NCI-H2171 treated with DMSO at 0.1 percent for 48 hours (cell line): Measurements from ENCODE around the gene PRAME.

Experiments used
- DNase-seq: peaks from one replicate; lab custom pipeline; 2025; lab: John Stamatoyannopoulos, UW

The PRAME gene

DNA sequence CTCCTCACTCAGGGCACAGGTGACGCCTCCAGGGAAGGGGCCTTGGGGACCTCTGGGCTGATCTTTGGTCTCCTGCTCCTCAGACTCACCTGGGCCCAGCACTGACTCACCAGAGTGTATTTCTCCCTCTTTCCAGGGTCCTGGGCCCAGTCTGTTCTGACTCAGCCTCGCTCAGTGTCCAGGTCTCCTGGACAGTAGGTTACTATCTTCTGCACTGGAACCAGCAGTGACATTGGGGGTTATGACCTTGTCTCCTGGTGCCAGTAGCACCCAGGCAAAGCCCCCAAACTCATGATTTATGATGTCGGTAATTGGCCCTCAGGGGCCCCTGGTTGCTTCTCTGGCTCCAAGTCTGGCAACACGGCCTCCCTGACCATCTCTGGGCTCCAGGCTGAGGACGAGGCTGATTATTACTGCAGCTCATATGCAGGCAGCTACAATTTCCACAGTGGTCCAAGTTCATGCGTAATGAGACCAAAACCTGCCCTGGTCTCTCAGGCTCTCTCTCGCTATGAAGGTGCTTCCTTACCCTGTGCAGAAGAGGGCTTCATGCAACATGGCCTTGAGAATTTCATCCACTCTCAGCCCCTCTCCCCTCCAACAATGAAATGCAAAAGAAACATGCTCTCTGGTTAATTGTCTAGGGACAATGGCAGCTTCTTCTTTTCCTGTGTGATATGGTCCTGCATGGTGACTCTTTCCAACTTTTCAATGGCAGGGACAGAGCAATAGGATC, 21.0 kb upstream of the PRAME start:
- no peak for DNase-seq

DNA sequence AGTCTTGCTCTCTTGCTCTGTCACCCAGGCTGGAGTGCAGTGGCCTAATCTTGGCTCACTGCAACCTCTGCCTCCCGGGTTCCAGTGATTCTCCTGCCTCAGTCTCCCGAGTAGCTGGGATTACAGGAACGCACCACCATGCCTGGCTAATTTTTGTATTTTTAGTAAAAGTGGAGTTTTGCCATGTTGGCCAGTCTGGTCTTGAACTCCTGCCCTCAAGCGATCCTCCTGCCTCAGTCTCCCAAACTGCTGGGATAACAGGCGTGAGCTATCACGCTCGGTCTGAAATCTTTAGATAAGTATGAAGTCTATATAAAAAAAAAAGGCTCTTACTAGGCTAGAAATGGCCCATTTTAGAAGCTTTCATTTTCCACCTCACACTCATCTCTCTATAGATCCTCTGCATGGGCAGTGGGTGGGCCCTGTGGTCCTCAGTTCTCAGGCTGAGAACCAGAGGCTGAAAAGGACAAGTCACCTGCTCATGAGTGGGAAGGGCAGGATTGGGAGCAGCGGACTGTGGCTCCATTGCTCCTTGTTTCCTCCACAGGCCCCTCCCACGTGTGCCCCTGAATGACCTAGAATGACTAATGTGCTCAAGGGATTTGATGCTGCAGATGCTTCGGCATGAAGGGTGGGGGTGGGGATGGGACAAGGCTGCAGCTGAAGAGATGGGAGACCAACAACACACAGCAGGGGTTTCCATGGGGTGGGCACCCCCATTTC, 19.8 kb upstream of the PRAME start:
- DNase-seq, result peak; percentile 60

DNA sequence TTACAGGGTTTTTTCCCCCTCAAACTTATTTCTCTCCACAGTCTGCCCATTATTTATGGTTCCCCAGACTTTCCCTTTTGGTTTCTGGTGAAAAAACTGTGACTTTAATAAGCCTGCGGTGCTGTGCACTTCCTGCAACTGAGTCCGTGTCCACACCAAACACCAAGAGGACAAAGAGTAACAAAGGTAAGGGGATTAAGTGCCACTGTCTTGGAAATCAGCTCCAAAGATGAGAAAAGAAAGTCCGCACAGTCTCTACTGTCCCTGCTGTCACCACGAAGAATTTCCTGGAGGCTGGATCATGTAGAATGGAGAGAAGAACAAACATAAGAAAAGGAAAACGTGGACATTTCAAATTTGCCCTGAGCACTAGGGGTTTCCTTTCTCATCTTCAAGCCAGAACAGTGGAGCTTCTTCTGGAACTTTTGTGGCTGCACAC, 17.9 kb upstream of the PRAME start:
- no peak for DNase-seq

DNA sequence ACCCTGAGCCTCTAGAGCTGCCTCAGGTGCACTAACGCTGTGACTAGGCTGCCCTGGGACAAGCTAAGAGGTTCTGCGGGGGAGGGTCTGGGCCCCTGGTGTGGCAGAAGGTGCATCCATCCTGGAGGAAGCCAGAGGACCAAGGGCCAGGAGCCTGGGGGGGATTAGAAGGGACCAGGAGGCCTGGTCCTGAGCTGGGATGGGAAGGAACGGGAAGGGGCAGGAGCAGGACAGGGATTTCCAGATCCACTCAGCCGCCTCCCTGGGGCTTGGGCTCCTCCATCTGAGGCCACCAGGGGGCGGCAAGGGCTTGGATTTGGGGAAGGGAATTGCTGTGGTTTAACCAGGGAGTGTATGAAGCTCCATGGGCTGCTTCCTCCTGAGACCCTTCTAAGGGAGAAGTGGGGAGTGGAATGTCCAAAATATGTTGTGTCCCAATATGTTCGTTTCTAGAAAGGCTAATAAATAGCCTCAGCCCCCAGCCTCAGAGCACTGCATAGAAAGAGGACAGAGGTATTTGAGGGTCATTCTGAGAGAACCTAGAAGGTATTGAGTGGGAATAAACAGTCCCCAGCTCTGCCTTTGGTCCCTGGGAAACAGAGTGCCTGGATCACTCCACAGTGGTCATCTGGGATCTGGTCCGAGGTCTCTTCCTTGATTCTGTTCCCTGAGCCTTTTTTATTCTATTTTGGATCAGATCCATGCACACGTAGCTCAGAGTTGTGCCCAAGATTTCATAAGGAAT, 17.4 kb upstream of the PRAME start:
- peak; percentile 44 for DNase-seq

DNA sequence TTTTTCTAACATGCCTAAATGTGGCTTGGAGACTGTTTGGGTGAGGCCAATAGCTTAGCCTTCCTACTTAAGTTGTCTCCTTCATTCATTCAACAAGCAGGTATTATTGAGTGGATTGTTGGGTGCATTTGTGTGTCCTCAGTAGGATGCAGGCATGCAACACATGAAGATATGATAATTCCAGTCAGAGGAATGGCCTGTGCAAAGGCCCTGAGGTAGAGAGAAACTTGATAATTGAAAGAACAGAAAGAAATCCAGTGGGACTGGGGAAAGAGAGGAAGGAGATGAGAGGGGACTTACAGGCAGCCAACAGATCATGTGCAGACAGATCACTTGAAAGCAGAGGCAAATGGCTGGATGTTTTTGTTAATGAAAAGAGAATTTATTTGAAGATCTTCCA, 15.3 kb upstream of the PRAME start:
- DNase-seq, result no peak

DNA sequence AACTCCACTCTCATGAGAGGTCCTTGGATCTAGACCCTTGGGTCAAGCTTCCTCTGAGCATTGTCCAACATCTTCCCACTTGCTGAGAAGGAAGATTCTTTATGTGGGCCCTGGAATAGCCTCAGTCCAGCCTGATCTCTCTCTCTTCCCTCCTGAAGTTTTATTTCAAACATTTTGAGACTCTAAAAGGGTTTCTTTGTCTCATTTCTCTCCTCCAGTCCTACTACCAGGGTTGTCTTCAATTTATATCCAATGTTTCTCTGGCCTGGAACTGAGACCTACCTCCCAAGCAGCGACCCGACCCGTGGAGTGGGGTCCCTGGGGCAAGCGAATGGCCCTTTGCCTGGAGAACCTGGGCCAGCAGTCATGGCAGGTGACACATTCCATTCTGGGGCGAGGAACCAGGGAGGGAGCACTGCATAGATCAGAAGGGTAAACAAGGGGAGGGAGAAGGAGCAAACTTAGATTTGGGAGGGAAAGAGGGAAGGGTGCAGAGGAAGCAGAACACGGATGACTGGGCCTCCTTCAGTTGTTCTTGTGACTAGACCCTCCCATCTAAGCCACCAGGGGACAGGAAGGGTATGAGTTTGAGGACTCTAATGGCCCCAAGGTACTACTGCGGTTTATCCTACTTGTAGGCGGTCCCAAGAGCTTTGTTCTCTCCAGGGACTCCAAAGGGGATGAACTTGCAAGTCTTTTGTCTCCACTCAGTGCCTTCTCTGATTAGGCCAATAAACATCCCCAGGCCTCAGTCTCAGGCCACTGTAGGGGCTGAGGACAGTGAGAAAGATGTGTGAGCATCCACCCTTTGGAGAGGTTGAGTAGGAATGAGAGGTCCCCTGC, 14.2 kb upstream of the PRAME start:
- no peak for DNase-seq

GRCh38 chr22:22571862-22572261, 12.8 kb upstream of the PRAME start:
- DNase-seq, result no peak

DNA sequence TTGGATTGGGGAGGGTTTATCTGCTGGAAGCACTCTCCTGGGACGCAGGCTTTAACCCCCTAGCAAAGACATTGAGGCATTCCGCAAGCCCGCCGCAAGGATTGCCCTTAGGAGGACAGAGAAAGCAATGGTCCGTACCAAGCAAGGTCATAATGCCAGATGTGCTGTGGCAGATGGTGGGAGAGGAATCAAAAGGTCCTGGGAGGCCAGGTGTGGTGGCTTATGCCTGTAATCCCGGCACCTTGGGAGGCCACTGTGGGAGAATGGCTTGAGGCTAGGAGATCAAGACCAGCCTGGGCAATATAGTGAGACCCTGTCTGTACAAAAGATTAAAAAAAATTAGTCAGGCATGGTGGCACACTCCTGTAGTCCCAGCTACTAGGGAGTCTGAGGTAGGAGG, 12.4 kb upstream of the PRAME start:
- DNase-seq, result no peak

DNA sequence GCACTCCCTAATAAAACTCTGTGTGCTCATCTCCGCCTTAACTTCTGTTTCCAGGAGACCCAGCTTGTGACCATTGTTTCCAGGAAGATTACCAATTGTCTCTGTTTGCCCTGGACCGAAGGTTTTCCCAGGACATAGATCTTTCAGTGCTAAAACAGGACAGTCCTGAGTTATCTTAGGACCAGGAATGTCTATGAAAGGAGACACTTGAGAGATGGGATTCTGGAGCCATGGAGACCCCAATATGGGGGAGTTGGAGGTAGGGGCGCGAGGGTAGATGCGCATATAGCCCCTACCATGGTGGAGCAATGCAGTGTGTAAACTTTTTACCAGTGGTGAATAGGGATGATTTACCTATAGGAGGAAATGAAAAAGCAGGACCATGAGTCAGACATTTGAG, 10.2 kb upstream of the PRAME start:
- no peak for DNase-seq

DNA sequence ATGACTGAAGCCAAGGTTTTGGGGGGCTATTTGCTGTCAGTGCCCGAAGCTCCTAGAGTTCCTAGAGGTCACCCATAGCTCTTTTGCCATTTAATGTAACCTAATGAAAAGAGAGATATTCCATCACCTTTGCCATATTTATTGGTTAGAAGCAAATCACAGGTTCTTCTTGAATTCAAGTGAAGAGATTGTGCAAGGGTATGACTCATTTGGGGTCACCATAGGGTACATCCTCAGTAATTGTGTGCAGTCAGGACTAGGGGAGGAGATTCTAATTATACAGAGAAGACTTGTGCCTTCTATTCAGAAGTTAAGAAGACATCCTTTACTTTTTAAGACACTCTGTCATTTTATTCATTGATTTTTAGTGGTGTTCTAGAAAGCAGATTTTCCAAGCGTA, 6.9 kb upstream of the PRAME start:
- DNase-seq, result no peak

- no peak for DNase-seq
Measured at GRCh38 chr22:22558071-22558971, 744 bp downstream of the PRAME start.

- DNase-seq, result no peak
Measured at GRCh38 chr22:22556995-22557925, 1.8 kb downstream of the PRAME start.

GRCh38 chr22:22556578-22556977, 2.5 kb downstream of the PRAME start:
- DNase-seq, result no peak

- DNase-seq, result no peak
Measured at GRCh38 chr22:22555596-22555995, 3.5 kb downstream of the PRAME start.

GRCh38 chr22:22554587-22555284, 4.3 kb downstream of the PRAME start:
- DNase-seq, result no peak

- no peak for DNase-seq
Measured at GRCh38 chr22:22553735-22554586, 5.1 kb downstream of the PRAME start.

GRCh38 chr22:22553141-22553540, 5.9 kb downstream of the PRAME start:
- no peak for DNase-seq

DNA sequence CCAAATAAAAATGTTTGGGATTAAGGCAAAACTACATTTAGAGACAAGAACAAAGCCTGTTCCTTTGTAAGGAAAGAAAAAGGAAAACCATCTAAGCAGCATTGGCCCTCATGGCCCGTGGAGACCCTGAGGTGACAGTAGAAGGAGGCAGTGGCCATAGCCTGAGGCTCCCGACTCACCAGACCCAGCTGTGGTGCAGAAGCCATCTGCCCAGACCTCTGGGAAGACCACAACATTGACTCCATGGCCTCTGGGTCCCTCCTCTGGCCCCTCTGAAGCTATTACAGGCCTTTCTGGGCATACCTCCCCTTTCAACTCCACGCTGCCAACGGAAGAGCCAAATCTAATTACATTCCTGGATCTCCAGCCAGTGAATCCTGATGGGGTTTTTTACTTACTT, 6.4 kb downstream of the PRAME start:
- no peak for DNase-seq
